Left lobe of liver (tissue), 2 donors: ENCODE results near the gene BRD4. TPM values are rescaled to one million over a fixed set of nuclear protein-coding genes. Genes with fewer than 3 reads are reported as not detected.

Experiments used
- ATAC-seq: fragments of 200-7000 bp; cut with Tn5 transposase; one replicate; pipeline ENCODE4 v1.9.1; 2020; ENCODE audit warnings: mild to moderate bottlenecking, moderate library complexity
- DNase-seq: peaks from one replicate; pipeline ENCODE4 v3.0.0-alpha.2; 2020; ENCODE audit warnings: low spot score
- total RNA-seq: library from RNA; stranded (reverse); gene quantifications from one replicate; pipeline ENCODE4 v1.2.1, GENCODE V29; 2021
- donor health status: DM: no; HTN: no; CAD: no; lungs with moderate emphysema.
- donor health status: DM: no; HTN: yes; CAD: no.

BRD4 gene
- total RNA-seq, 1 donor from 2014 or later = 46.1 TPM

DNA sequence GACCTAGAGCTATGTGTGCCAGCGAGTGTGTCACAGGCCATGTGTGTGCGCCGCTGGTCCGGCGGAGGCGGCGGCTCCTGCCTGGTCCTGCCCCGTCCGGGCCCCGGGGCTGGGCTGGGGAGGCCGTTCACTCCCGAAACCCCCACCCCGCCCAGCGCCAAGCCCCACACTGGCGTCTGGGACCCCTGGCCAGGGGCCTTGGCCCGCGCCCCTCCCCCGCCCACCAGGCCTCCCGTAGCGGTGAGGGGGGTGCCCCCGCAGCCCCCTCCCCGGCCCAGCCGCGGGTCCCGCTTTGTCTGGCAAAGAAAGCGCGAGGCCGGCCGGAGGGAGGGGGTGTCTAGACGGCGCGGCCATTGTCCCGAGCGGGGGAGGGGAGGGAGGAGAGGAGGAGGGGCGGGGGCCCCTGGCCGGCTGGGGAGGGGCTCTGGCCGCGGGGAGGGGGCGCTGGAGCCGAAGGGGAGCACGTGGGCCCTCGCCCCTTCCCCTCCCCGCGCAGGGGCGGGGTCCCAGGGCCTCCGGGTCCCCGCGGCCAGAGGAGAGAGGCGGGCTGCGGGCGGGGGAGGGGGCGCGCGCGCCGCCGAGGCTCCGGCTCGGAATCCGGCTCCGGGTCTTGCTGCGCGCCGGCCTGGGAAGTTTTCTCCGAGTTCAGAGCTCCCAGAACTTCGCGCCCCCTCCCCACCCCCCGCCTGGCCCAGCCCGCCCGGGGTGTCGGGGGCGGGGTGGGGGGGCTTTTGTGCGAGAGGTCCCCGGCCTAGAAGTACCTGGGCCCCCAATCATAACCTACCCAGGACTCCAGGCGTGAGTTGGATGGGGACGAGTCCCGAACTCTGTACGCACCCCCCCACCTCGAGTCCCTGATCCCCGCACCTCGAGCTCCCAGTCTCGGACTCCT is 132.4 kb downstream of the BRD4 start:
- DNase-seq (no peak), ATAC-seq (no peak)

DNA sequence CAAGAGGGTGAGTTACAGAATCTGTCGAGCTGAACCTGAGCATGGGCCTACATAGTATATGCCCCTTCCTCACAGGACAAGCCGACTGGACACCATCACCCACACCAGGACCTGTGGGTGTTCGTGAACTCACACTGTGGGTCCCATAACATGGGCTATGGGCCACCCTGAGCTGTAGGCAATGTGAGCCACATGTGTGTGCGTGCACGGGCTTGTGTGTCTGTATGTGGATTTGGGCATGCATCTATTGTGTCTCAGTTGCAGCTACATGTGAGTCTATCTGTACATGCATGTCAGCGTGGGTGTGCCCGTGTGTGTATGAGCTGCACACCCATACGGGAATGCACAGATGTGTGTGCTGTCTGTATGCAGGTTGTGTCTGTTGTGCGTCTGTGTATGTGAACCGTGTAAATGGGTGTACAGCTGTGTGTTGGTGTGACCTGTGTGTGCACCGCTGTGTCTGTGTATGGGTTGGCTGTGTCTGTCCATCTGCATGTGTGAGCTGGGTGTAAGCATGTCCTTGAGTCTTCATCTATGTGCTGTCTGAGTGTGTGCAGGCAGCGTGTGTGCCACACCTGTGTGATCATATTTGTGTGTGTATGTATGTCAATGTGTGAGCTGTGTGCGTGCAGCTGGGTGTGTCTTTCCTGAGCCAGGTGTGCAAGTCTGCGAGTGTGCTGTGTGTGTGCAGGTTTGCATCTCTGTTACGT is 133.2 kb downstream of the BRD4 start:
- no peak for DNase-seq
- no peak for ATAC-seq

DNA sequence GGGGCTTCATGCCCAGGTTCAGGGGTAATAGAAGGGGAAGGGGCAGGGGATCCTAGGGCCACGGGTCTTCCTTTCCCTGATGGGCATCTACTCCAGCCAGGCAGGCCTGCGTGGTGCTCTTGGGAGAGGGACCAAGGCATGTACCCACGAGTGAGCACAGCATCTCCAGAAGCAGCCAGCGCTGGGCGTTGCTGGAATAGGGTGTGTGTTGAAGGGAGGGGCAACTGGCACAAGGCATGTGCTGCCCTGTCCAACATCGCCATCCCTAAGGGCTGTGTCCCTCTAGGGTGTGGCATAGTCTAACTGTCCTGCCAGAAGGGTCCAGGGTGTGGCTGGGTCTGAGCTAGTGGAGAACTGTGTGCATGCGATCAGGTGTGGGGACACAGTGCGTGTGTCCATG is 134.4 kb downstream of the BRD4 start:
- ATAC-seq (no peak), DNase-seq (no peak)

DNA sequence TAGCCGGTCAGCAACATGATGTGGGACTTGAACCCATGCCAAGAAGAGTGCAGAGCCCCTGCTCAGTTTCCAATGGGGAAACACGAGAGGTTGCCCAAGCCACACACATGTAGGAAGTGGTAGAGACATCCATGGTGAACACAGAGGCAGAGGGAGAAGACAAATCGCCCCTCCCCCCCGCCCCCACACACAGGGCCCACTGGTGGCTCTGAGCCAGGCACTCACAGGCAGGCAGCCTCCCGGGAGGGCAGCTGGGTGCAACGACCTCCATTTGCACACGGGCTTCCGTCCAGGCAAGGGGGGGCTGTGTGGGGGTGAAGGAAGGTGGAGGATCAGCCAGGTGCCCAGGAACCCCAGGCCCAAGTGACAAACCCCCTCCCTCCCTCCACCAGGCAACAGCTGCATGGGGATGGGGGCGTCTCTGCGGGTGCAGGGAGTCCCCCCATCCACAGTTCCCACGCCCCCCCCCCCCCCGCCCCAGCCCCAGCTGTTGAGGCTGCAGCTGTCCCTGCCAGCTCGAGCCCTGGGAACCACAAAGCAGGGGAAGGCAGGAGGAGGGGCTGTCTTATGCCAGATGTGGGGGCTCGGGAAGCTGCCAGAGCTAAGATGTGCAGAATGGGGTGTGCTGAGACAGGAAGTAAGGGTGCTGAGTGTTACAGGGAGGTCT is 134.9 kb downstream of the BRD4 start:
- no peak for DNase-seq
- ATAC-seq = no peak

GRCh38 chr19:15196360-15197005 is 135.9 kb downstream of the BRD4 start:
- DNase-seq (no peak), ATAC-seq (no peak)

GRCh38 chr19:15195371-15196334 is 136.7 kb downstream of the BRD4 start:
- ATAC-seq = peak; percentile 20
- no peak for DNase-seq

DNA sequence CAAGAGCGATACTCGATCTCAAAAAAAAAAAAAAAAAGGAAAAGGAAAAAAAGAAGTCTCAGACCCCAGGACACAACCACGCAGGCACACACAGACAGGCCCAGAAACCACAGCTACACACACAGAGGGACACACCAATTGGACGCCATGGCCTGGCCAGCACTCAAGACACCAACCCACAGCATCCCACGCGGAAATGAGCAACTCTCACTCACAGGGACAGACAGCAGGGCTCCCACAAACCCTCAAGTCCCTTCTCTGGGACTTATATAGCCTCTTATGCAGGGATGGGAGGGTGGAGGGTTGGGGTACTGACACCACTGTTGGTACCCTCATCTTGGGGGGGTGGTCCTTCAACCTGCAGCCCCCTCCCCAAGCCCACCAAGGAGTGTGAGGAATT is 137.4 kb downstream of the BRD4 start:
- DNase-seq = no peak
- ATAC-seq = no peak

DNA sequence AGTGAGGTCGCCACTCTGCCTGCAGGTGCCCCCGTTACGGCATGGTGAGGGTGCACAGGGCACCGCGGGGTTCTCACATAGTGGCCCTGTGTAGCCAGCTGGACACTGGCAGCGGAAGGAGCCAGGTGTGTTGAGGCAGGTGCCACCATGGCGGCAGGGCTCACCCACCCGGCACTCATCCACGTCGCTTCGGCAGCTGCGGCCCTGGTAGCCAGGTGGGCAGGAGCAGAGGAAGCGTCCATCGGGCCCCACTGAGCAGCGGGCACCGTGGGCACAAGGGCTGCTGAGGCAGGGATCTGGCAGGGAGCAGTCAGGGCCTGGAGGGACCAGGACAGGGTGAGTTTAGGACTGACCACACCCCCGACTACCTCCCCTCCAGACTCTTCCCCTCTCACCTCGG is 140.4 kb downstream of the BRD4 start:
- no peak for ATAC-seq
- no peak for DNase-seq

DNA sequence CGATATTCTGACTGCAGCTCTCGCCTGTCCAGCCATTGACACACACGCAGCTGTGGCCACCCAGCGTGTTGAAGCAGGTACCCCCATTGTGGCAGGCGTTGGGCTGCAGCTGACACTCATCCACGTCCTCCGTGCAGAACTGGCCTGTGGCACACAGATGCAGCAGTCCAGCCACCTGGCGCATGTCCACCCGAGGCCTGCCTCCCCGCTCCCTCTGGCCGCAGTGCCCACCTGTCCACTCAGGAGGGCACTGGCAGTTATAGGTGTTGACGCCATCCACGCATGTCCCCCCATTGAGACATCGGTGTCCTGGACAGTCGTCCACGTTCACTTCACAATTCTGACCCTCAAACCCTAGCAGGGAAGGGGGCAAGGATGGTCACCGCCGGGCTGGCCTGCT is 140.8 kb downstream of the BRD4 start:
- no peak for ATAC-seq
- DNase-seq = no peak

- no peak for DNase-seq
Measured at GRCh38 chr19:15188851-15189250, 143.5 kb downstream of the BRD4 start.

DNA sequence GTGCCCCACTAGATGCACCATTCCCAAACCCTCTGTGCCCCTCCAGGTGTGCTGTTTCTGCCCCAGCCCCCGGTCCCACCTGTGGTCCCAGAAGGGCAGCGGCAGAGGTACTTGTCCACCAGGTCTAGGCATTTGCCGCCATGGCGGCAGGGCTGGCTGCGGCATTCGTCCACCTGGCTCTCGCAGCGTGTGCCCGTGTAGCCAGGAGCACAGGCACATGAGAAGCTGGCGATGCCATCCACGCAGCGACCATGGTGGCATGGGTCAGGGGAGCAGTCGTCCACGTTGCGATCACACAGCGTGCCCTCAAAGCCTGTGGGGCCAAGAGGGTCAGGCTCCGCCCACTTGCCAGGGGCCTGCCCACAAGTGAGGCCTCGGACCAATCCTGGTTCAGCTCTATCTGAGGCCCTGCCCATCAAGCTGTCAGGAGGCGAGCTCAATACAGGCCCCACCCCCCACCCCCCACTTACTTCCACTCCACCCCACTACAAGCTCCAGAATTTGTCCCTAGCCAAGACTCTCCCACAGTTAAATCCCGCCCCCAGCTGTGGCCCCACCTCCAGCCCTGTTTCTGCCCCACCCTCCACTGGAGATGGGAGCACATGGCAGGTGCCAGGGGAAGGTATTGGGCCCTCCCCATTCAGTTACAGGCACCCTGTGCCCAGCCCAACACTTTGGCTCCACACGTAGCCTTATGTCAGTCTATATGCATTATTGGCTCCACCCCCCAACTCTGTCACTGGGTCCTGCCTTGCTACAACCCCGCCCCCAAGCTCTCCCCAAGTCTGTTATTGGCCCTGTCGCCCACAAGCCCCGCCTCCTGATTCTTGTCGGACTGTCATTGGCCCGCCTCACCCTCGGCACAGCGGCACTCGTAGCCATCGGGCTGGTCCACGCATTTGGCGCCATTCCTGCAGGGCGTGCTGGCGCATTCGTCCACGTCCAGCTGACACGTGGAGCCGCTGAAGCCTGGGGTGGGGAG is 145.0 kb downstream of the BRD4 start:
- ATAC-seq = no peak

More at GRCh38 chr19:15188851-15189250, 143.5 kb downstream of the BRD4 start:
- ATAC-seq = no peak

More for the DNA sequence above, 145.0 kb downstream of the BRD4 start:
- DNase-seq = no peak

Other genes with a start within 250 kb of the BRD4 start
- gene SYDE1, start 225.1 kb downstream of the BRD4 start, total RNA-seq = 3.4 TPM
- gene NOTCH3, start 131.5 kb downstream of the BRD4 start, total RNA-seq = 4.6 TPM
- gene EPHX3, start 100.1 kb downstream of the BRD4 start, total RNA-seq = 0.15 TPM
- gene AKAP8, start 47.2 kb upstream of the BRD4 start, total RNA-seq = 24.7 TPM
- gene AKAP8L, start 86.4 kb upstream of the BRD4 start, total RNA-seq = 64.5 TPM
- 18.7 TPM for gene WIZ, start 117.4 kb upstream of the BRD4 start, total RNA-seq
- gene RASAL3, start 132.0 kb upstream of the BRD4 start, total RNA-seq = 1.9 TPM
- gene PGLYRP2, start 147.0 kb upstream of the BRD4 start, total RNA-seq = 65.8 TPM
- gene CYP4F22, start 176.0 kb upstream of the BRD4 start, total RNA-seq = 1.5 TPM